IPS-NIHi7 (cell line): Measurements from ENCODE around the gene TCHHL1.

Experiments
- DNase-seq: peaks from one replicate; pipeline ENCODE4 v3.0.0; 2012; ENCODE audit warnings: mixed read lengths; ENCODE audit errors: extremely low spot score

The TCHHL1 gene

DNA sequence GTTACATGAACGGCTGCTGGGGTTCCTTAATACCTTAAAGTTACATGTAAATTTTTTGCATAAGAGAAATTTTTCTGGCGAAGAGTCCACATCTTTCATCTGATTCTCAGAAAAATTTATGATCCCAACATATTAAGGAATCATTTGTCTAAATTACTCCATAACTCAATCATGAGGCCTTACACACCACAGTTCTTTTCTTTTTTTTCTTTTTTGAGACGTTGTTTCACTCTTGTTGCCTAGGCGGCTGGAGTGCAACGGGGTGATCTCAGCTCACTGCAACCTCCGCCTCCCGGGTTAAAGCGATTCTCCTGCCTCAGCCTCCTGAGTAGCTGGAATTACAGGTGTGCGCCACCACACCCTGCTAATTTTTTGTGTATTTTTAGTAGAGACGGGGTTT is 50.0 kb downstream of the TCHHL1 start:
- DNase-seq, result no peak

DNA sequence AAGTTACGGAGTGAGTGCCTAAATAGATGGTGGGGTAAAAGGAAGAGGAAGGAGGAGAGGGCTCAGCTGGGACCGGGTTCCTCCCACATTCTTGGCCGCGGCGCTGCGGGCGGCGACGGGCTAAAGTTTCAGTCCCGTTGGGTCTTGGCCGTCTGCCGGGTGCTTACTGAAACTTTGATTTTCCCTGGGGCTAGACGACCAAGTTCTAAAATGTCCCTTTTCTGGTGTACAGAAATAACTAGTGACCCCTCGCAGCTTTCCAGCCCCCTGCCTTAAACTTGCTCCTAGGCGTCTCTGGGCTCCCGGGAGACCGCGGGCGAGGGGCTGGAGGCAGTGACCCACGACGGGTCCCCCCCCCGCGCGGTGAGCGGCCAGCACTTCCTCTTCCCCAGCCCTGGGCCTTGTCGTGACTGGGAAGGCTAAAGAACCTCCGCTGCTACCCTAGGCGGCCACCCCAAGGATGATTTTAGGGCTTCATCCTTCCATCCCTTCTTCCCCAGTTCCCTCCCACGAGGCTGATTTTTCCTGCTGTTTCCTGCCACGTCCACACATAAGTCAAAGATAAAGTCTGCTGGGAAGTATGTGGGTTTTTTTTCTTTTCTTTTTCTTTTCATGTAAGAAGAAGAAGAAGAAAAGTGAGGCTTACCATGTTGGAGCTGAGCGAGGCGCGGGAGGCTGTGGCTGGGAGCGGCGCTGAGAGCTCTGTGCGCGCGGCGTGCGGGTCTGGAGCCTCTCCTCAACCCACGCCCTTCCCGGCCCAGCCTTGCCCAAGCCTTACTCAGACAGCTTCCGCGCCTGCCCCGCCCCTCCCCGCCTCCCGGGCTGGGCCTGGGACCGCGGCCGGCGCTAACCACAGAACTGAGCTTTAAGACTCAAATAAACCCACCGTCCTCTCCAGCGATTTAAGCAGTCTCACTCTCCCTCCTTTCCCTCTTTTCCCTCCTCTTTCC is 52.3 kb downstream of the TCHHL1 start, which contains the start of gene S100A11:
TSS of gene S100A11 (minus strand) at position 738 of the 950 bp plus-strand sequence. CDS start at position 649, 89 bp downstream.
- peak; percentile 80 for DNase-seq

DNA sequence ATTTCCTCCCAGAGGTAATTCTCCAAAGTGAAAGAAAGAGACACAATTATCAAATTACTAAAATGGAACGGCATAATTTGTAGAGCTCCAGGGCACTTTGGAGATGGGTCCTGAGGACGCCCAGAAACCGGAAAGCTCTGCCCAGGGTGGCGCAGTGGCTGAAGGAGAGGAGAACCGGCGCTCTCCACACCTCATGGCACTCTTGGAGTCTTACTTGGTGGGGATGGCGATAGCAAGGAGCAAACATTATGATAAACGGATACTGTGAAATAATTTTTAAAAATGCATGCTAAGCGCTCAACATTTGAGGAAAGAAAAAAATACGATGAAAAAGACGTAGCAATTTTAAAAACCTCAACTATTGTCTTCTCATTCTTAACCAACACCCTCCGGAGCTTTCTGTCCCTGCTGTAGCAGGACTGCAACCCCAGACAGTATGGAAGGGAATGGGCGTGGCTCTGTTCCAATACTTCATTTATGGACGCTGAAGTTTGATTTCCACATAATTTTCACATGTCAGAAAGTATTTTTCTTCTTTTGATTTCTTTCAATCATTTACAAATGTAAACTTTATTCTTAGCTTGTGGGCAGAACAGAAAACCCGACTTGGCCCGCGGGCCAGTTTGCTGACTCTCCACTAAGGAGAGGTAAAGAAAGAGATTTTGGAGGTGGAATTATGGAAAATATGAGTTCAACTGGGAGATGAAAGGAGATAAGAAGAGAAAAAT is 53.2 kb downstream of the TCHHL1 start:
- peak; percentile 27 for DNase-seq

DNA sequence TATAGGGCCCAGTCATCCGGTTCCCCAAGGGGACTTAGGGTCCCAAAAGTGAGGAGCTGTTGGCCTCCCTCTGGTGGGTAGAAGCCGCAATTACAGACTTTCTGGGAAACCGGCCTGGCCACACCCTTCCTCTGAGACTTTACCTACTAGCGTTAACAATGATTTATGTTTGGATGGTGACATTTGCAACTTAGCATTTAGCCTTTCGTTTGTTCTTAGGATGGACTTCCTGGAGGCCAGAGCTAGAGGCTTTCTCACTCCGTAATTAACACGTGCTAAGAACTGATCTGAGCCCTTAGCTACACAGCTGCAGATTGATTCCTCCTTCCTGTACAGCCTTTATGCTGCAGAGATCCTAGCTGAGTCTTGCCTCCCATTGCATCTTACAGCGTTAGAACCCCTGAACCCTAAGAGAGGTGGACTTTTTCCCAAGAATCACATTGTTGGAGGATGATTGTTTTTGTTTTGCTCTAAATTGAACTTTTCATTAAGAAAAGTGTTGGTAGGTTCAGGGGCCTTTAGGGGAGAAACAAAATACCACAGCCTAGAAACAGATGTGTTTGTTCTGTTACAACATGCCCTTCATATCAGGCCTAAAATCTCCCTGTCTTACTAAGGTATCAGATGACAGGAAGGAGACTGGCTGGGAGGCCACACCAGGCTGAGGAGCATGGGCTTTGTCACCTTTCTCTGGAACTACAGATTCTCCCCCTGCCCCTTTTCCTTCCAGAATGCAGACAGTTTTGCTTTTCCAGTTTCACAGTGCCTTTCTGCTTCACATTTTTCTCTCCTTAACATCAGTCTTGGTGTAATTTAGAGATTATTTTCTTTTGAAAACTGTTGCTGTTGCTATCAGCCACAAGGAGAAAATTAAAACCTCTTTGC is 54.0 kb downstream of the TCHHL1 start:
- peak; percentile 81 for DNase-seq

DNA sequence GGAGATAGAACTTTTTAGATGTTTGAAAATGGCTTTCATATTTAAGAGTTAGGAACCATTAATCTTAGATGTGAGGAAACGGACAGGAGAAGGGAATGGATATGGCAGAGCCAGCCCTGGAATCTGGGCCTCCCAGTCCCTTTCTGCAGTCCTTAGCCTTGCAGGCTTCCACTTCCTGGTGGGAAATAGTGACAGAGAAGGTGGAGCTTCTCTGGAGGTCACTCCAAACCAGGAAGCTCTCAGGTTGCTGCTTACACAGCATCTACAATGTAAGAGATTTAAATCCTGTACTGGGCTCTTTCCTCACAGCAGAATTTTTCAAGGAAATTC is 54.6 kb downstream of the TCHHL1 start:
- DNase-seq, result no peak
